ENCODE results near the gene RALY. TPM values are rescaled to one million over a fixed set of nuclear protein-coding genes. Genes with fewer than 3 reads are reported as not detected.
A peak's percentile ranks its signal among the peaks of the same experiment; 100 is the strongest.

The RALY gene
- total RNA-seq, 1 donor from 2014 or later, result 116 TPM

DNA sequence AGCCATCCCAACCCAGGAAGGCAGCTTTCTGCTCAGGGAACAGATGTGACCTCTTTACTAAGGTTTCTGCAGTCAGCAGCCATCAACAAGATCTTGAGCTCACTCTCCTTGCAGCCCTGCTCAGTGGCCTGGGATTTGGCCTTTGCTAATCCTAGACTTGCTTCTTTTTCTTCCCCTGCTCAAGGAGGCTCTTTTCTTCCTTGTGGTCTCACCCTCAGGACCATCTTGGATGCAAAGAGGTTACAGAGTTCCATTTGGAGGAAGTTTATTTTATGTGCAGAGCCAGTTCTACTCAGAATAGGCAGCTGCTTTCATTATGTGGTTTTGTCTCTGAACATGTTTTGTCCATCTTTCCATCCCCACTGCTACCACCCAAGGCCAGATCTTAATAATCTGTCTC is 49.3 kb downstream of the RALY start:
- ChIA-PET POLR2A (interaction anchor here (1.2 kb wide), 1 partner anchor 264 kb away, joined by 3 read pairs; no protein-coding TSS in a partner anchor), CTCF (interaction anchor here (1.1 kb wide), 1 partner anchor 9 kb away, joined by 3 read pairs; no protein-coding TSS in a partner anchor)
- DNase-seq, result no peak
- Mint-ChIP-seq H3K27me3 (no peaks in the 10 kb centered on the region), H3K4me3 (no peak overlapping the region), H3K27ac (peak overlapping the region; percentile 30), H3K36me3 (ENCODE audit: low read depth) (peaks cover 43% of the 10 kb centered on the region), H3K9me3 (no peaks in the 10 kb centered on the region), H3K4me1 (peaks cover 52% of the 10 kb centered on the region)
- intact Hi-C loops (cut with micrococcal nuclease), result no loop called here
- no peak for TF ChIP-seq CTCF (IDR thresholded peaks at IDR 0.05)
- no peak for ATAC-seq (ENCODE audit: low read depth)

DNA sequence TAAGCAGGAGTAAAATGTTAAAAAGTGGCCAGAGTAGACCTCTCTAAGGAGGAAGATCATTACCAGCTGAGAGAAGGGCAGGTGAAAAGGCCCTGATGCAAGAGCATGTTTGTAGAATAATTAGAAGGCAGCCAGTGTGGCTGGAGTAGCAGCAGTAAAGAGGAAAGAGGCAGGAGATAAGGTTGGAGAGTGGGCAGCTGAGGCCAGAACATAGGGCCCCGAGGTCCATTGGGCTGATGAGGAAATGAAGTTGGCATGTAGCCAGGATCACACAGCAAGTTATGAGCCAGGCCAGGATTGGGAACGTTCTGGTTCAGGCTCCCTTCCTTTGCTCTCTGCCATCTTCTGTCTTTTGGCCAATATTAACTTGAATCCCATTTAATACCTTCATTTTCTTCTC is 51.6 kb downstream of the RALY start:
- POLR2A ChIA-PET, result no interaction called here
- Mint-ChIP-seq H3K27me3 (no peaks in the 10 kb centered on the region), H3K27ac (peak overlapping the region; percentile 8), H3K4me1 (peaks cover 53% of the 10 kb centered on the region), H3K9me3 (no peaks in the 10 kb centered on the region), H3K4me3 (no peak overlapping the region), H3K36me3 (ENCODE audit: low read depth) (peaks cover 34% of the 10 kb centered on the region)
- ATAC-seq (ENCODE audit: low read depth) (no peak), DNase-seq (no peak)
- CTCF ChIA-PET, result interaction anchor here (1.0 kb wide), 1 partner anchor 24 kb away, joined by 3 read pairs; no protein-coding TSS in a partner anchor
- intact Hi-C loops (cut with micrococcal nuclease), result no loop called here
- TF ChIP-seq CTCF (IDR thresholded peaks at IDR 0.05), result no peak

DNA sequence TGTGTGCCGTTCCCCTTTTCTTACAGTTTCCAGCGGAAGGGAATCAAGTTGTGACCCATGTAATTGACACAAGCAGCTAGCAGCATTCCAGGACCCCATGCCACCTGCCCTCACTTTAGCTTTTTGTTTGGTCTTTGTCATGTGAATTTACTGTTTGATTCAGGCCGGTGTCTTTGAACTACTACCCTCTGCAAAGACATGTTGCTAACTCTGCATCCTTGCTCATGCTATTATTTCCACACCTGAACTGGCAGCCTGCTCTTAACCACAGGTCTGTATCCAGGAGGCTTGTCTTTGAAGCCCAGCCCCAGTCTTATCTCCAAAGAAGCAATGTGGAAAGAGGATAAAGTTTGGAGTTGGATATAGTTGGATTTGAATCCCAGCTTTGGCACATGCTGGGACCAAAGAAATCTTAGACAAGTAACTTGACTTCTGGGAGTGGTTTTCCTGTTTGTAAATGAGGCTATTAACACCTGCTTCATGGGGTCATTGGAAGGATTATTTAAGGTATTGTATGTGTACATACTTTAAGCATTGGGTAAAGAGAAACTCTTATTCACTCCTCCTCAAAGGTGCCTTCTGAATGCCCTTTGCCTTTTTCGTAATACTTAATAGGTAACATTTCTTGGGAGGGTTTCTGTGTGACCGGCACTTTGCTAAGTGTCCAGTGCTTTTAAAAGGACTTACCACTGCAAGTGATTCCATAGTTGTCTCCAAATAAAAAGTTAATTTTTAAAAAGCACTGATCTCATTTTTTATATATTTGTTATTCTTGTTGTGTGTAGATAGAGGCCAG is 52.4 kb downstream of the RALY start:
- no peak for ATAC-seq (ENCODE audit: low read depth)
- no peaks in the 10 kb centered on the region for H3K9me3 Mint-ChIP-seq
- H3K27ac Mint-ChIP-seq, result no peak overlapping the region
- H3K27me3 Mint-ChIP-seq, result no peaks in the 10 kb centered on the region
- peaks cover 33% of the 10 kb centered on the region for H3K36me3 Mint-ChIP-seq (ENCODE audit: low read depth)
- peaks cover 51% of the 10 kb centered on the region for H3K4me1 Mint-ChIP-seq
- ChIA-PET POLR2A (no interaction called here), CTCF (interaction anchor here (1.0 kb wide), 1 partner anchor 23 kb away, joined by 3 read pairs; no protein-coding TSS in a partner anchor)
- no peak overlapping the region for H3K4me3 Mint-ChIP-seq
- intact Hi-C loops (cut with micrococcal nuclease), result no loop called here
- no peak for TF ChIP-seq CTCF (IDR thresholded peaks at IDR 0.05)
- DNase-seq, result no peak

GRCh38 chr20:34047010-34047687 is 53.4 kb downstream of the RALY start:
- Mint-ChIP-seq H3K4me1 (peaks cover 57% of the 10 kb centered on the region), H3K36me3 (ENCODE audit: low read depth) (peaks cover 32% of the 10 kb centered on the region), H3K27ac (no peak overlapping the region), H3K27me3 (no peaks in the 10 kb centered on the region), H3K4me3 (no peak overlapping the region), H3K9me3 (no peaks in the 10 kb centered on the region)
- intact Hi-C loops (cut with micrococcal nuclease), result no loop called here
- POLR2A ChIA-PET, result no interaction called here
- TF ChIP-seq CTCF (IDR thresholded peaks at IDR 0.05), result no peak
- CTCF ChIA-PET, result interaction anchor here (1.5 kb wide), 1 partner anchor 21 kb away, joined by 4 read pairs; no protein-coding TSS in a partner anchor
- DNase-seq, result no peak
- no peak for ATAC-seq (ENCODE audit: low read depth)

- no peak for DNase-seq
- intact Hi-C loops (cut with micrococcal nuclease), result no loop called here
These were observed 54.2 kb downstream of the RALY start for GRCh38 chr20:34047917-34048316.

More at GRCh38 chr20:34047917-34048316, 54.2 kb downstream of the RALY start:
- Mint-ChIP-seq H3K27me3 (no peaks in the 10 kb centered on the region), H3K27ac (no peak overlapping the region), H3K4me3 (no peak overlapping the region), H3K36me3 (ENCODE audit: low read depth) (peaks cover 30% of the 10 kb centered on the region), H3K4me1 (peaks cover 58% of the 10 kb centered on the region), H3K9me3 (no peaks in the 10 kb centered on the region)
- no peak for TF ChIP-seq CTCF (IDR thresholded peaks at IDR 0.05)
- CTCF ChIA-PET, result interaction anchor here (1.5 kb wide), 1 partner anchor 21 kb away, joined by 4 read pairs; no protein-coding TSS in a partner anchor
- POLR2A ChIA-PET, result no interaction called here
- no peak for ATAC-seq (ENCODE audit: low read depth)

Measured in activated B cell treated with CpG ODN at 0.5 μM for 24 hours (primary cell).